Liver (tissue), 9 donors: ENCODE measurements around the gene CHN2. TPM values are rescaled to one million over a fixed set of nuclear protein-coding genes. Genes with fewer than 3 reads are reported as not detected.

ENCODE experiments used
- DNase-seq: peaks from one replicate; pipeline ENCODE4 v3.0.0-alpha.2; 2017; ENCODE audit warnings: low spot score
- H3K27ac ChIP-seq, 2 donors: one replicate each; pipeline ENCODE4 v1.7.0; 2013; ENCODE audit warnings: inconsistent platforms in 2 of 2, low read length in 2 of 2, control low read depth in 1 of 2, low read depth in 1 of 2, mild to moderate bottlenecking in 1 of 2
- H3K27me3 ChIP-seq, 4 donors: one replicate each; pipeline versions ENCODE4 v1.6.1 to v1.7.0; 2013; ENCODE audit warnings: low read length in 3 of 4, inconsistent platforms in 1 of 4, mild to moderate bottlenecking in 1 of 4, moderate library complexity in 1 of 4; ENCODE audit not compliant: control insufficient read depth in 4 of 4, insufficient read depth in 4 of 4
- H3K36me3 ChIP-seq, 4 donors: one replicate each; pipeline versions ENCODE4 v1.6.1 to v1.7.0; 2013; ENCODE audit warnings: low read length in 3 of 4, mild to moderate bottlenecking in 3 of 4, low read depth in 1 of 4, moderate library complexity in 1 of 4; ENCODE audit not compliant: control insufficient read depth in 4 of 4, insufficient read depth in 3 of 4
- H3K4me1 ChIP-seq, 4 donors: one replicate each; pipeline versions ENCODE4 v1.6.1 to v1.7.0; 2013; ENCODE audit warnings: low read length in 3 of 4, mild to moderate bottlenecking in 3 of 4, moderate library complexity in 1 of 4; ENCODE audit not compliant: control insufficient read depth in 4 of 4, insufficient read depth in 4 of 4
- H3K4me3 ChIP-seq, 3 donors: one replicate each; pipeline versions ENCODE4 v1.6.1 to v1.7.0; 2013; ENCODE audit warnings: low read length in 3 of 3, control low read depth in 1 of 3, low read depth in 1 of 3, mild to moderate bottlenecking in 1 of 3
- H3K9ac ChIP-seq, 2 donors: one replicate each; pipeline ENCODE4 v1.7.0; 2013; ENCODE audit warnings: low read length in 2 of 2, mild to moderate bottlenecking in 2 of 2, moderate library complexity in 2 of 2, control low read depth in 1 of 2, low read depth in 1 of 2
- H3K9me3 ChIP-seq, 4 donors: one replicate each; pipeline versions ENCODE4 v1.6.1 to v1.7.0; 2013; ENCODE audit warnings: low read length in 3 of 4; ENCODE audit not compliant: control insufficient read depth in 4 of 4
- EGR1 ChIP-seq, 2 donors: IDR thresholded peaks; 2 replicates each; pipeline ENCODE4 v1.6.1; 2016 to 2018; ENCODE audit warnings: antibody characterized with exemption in 2 of 2, low read depth in 2 of 2
- HNF4A ChIP-seq, 2 donors: conservative IDR thresholded peaks; 2 replicates each; pipeline ENCODE4 v1.6.1; 2016; ENCODE audit warnings: antibody characterized with exemption in 2 of 2, mild to moderate bottlenecking in 2 of 2
- JUND ChIP-seq, 2 donors: IDR thresholded peaks; 2 replicates each; pipeline ENCODE4 v1.6.1; 2016; ENCODE audit warnings: antibody characterized with exemption in 2 of 2
- RAD21 ChIP-seq, 2 donors: IDR thresholded peaks; 2 replicates each; pipeline ENCODE4 v1.6.1; 2016; ENCODE audit warnings: antibody characterized with exemption in 2 of 2, mild to moderate bottlenecking in 2 of 2
- SP1 ChIP-seq: IDR thresholded peaks from 2 replicates; pipeline ENCODE4 v1.6.1; 2018; ENCODE audit warnings: antibody characterized with exemption, mild to moderate bottlenecking
- TAF1 ChIP-seq: conservative IDR thresholded peaks from 2 replicates; pipeline ENCODE4 v1.6.1; 2016; ENCODE audit warnings: antibody characterized with exemption, mild to moderate bottlenecking
- YY1 ChIP-seq: IDR thresholded peaks from 2 replicates; pipeline ENCODE4 v1.6.1; 2016; ENCODE audit warnings: antibody characterized with exemption, mild to moderate bottlenecking
- WGBS: extraction: QIAGEN DNeasy Blood & Tissue Kit; methylation state at CpG from one replicate; pipeline ENCODE4 v1.1.7; 2013; 5-methylcytosine and 5-hydroxymethylcytosine counted together
- polyA plus RNA-seq, 2 donors: library from polyadenylated mRNA; stranded (reverse) in 1 of 2; unstranded in 1 of 2; fragments of 200-250 nt in 1 of 2; fragments of >200 nt in 1 of 2; fragmentation: Nextera tagmentation in 1 of 2; extraction: Ambion mirVana in 1 of 2; gene quantifications; one replicate each; pipeline versions ENCODE4 v1.2.1 to v1.2.3, GENCODE V29; 2013 to 2015
- total RNA-seq, 2 donors: library from RNA; depleted of rRNA; stranded (reverse); fragments of >200 nt; gene quantifications; one replicate each; pipeline ENCODE4 v1.2.3, GENCODE V29; 2014
- TF ChIP-seq, protein P1 (sequence below): IDR thresholded peaks from 2 replicates; pipeline ENCODE4 v1.6.1; 2016; ENCODE audit warnings: antibody characterized with exemption
- TF ChIP-seq, protein P2 (sequence below): IDR thresholded peaks from 2 replicates; pipeline ENCODE4 v1.6.1; 2016; ENCODE audit warnings: antibody characterized with exemption
- TF ChIP-seq, protein P3 (sequence below): fragments of 150-350 bp; IDR thresholded peaks from 2 replicates; pipeline ENCODE4 v1.5.1; 2017; ENCODE audit warnings: improper control_type of control experiment, low read depth, low read length; ENCODE audit not compliant: missing input control
- TF ChIP-seq, protein P4 (sequence below): IDR thresholded peaks from 2 replicates; pipeline ENCODE4 v1.6.1; 2016; ENCODE audit warnings: antibody characterized with exemption
- donor health status: healthy.
- donor health status: healthy.
- donor health status: healthy.
- donor health status: healthy.
- donor health status: healthy.

CHN2 gene
- total and polyA plus RNA-seq, 4 donors = 8.3 to 25.4 (median 17.8) TPM

DNA sequence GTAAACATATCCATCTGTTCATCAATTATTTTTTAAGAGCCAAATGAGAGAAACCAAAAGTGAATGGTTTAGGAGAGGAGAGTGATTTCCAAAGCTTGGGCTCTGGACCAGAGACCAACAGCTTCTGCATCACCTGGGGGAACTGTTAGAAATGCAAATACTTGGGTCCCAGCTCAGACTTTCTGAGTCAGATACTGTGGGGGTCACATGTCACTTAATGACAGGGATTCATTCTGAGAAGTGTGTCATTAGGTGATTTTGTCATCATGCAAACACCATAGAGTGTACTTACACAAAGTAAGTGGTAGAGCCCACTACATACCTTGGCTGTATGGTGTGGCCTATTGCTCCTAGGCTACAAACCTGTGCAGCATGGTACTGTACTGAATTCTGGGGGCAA, 240.6 kb downstream of the CHN2 start:
- no peak for DNase-seq
- Histone ChIP-seq H3K27ac (no peak overlapping the region), H3K9me3 (no peaks in the 10 kb centered on the region), H3K4me3 (no peak overlapping the region), H3K27me3 (no peaks in the 10 kb centered on the region), H3K36me3 (no peaks in the 10 kb centered on the region), H3K4me1 (no peaks in the 10 kb centered on the region), H3K9ac (no peak overlapping the region)
- TF ChIP-seq, protein P1, sequence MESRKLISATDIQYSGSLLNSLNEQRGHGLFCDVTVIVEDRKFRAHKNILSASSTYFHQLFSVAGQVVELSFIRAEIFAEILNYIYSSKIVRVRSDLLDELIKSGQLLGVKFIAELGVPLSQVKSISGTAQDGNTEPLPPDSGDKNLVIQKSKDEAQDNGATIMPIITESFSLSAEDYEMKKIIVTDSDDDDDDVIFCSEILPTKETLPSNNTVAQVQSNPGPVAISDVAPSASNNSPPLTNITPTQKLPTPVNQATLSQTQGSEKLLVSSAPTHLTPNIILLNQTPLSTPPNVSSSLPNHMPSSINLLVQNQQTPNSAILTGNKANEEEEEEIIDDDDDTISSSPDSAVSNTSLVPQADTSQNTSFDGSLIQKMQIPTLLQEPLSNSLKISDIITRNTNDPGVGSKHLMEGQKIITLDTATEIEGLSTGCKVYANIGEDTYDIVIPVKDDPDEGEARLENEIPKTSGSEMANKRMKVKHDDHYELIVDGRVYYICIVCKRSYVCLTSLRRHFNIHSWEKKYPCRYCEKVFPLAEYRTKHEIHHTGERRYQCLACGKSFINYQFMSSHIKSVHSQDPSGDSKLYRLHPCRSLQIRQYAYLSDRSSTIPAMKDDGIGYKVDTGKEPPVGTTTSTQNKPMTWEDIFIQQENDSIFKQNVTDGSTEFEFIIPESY = no peak
- TF ChIP-seq, protein P2, sequence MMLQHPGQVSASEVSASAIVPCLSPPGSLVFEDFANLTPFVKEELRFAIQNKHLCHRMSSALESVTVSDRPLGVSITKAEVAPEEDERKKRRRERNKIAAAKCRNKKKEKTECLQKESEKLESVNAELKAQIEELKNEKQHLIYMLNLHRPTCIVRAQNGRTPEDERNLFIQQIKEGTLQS = no peak

DNA sequence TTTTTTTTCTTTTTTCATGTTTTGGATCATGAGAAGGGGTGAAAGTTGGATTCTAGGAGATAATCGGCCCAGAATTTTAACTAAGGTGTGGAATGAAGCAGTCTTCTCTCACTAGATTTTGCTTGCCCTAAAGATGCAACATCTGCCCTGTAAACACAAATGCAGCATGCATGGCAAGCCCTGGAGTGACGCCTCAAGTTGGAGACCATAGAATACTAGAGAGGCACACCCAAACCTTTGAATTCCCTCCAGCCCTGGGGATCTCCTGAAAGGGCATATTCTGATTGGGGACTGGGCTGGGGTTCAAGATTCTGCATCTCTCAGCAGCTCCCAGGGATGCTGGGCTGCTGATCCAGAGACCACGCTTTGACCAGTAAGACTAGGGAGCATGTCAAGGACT, 241.3 kb downstream of the CHN2 start:
- Histone ChIP-seq H3K36me3 (no peaks in the 10 kb centered on the region), H3K27ac (no peak overlapping the region), H3K27me3 (no peaks in the 10 kb centered on the region), H3K4me3 (no peak overlapping the region), H3K4me1 (no peaks in the 10 kb centered on the region), H3K9me3 (no peaks in the 10 kb centered on the region), H3K9ac (no peak overlapping the region)
- no peak for DNase-seq
- TF ChIP-seq EGR1 (IDR thresholded peaks at IDR 0.05; ENCODE audit: low read depth in 2 of 2) (no peak), HNF4A (conservative IDR thresholded peaks at IDR 0.05) (no peak), JUND (IDR thresholded peaks at IDR 0.05) (no peak), TAF1 (no peak), SP1 (no peak)
- TF ChIP-seq, protein P3, sequence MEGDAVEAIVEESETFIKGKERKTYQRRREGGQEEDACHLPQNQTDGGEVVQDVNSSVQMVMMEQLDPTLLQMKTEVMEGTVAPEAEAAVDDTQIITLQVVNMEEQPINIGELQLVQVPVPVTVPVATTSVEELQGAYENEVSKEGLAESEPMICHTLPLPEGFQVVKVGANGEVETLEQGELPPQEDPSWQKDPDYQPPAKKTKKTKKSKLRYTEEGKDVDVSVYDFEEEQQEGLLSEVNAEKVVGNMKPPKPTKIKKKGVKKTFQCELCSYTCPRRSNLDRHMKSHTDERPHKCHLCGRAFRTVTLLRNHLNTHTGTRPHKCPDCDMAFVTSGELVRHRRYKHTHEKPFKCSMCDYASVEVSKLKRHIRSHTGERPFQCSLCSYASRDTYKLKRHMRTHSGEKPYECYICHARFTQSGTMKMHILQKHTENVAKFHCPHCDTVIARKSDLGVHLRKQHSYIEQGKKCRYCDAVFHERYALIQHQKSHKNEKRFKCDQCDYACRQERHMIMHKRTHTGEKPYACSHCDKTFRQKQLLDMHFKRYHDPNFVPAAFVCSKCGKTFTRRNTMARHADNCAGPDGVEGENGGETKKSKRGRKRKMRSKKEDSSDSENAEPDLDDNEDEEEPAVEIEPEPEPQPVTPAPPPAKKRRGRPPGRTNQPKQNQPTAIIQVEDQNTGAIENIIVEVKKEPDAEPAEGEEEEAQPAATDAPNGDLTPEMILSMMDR = no peak
- TF ChIP-seq, protein P4, sequence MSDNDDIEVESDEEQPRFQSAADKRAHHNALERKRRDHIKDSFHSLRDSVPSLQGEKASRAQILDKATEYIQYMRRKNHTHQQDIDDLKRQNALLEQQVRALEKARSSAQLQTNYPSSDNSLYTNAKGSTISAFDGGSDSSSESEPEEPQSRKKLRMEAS = no peak
- TF ChIP-seq, protein P2 = no peak
- WGBS = 94% methylated on average over 3 of the region's 3 CpGs

DNA sequence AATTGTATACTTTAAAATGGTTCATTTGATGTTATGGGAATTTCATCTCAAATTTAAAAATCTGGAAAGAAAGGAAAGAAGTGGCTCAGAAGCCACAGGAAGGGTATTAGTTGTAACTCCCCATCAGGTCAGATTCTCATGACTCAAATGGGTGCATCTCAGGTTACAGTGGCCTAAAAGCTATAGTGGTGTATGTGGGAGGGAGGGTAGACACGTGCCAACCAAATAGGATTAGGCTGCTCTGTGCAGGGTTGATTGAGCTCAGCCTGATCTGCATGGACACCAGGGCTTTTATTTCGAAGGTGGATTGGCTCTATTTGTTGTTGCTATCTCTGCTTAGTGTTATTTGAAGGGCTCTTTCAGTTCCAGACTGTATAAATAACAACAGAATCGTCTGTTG, 247.6 kb downstream of the CHN2 start:
- WGBS = 54% methylated on average over 3 of the region's 3 CpGs
- Histone ChIP-seq H3K27me3 (no peaks in the 10 kb centered on the region), H3K9me3 (no peaks in the 10 kb centered on the region), H3K4me1 (peaks cover 0 to 6% (median 2%) of the 10 kb centered on the region in 4 donors), H3K4me3 (no peak overlapping the region), H3K36me3 (no peaks in the 10 kb centered on the region), H3K9ac (no peak overlapping the region), H3K27ac (no peak overlapping the region)
- no peak for DNase-seq
- no peak for TF ChIP-seq YY1
- TF ChIP-seq RAD21 (IDR thresholded peaks at IDR 0.05) = no peak
- TF ChIP-seq, protein P1 = no peak
- no peak for TF ChIP-seq HNF4A (conservative IDR thresholded peaks at IDR 0.05)
